ENCODE results near the gene ZNF792.

DNA sequence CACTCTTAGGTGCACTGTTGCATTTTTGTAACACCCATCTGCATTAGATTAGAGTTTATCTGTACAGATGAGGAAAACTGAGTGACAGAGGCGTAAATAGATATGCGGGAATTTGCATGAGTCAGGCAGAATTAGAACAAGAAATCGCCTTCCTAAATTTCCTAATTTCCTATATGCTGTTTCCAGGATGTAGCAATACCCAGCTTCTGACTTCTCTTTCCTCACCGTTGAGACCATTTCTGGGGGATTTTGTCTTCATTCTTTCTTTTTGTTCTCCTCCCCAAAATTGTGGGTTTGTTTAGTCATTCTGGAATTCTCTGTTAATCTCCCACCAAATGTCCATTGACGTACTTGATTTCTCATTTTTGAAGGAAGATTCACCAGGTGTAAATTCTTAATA lies 10.6 kb upstream of the ZNF792 start:
- TF ChIP-seq EZH2 (IDR thresholded peaks at IDR 0.05; ENCODE audit: low read depth, low read length, severe bottlenecking) = no peak
- TF ChIP-seq CEBPB (IDR thresholded peaks at IDR 0.05; ENCODE audit: low read depth, low read length) = no peak
- TF ChIP-seq CTCF (IDR thresholded peaks at IDR 0.05; ENCODE audit: control extremely low read depth in 1 of 3, insufficient read depth in 1 of 3, low read depth in 1 of 3, low read length in 3 of 3) = no peak
- TF ChIP-seq RFX5 (IDR thresholded peaks at IDR 0.05; ENCODE audit: borderline replicate concordance, low read depth, low read length) = no peak
- no peak for TF ChIP-seq POLR2A (IDR thresholded peaks at IDR 0.05; ENCODE audit: control extremely low read depth in 1 of 2, low read depth in 2 of 2, low read length in 2 of 2)
- no peak for TF ChIP-seq CHD2 (IDR thresholded peaks at IDR 0.05; ENCODE audit: low read length)
- TF ChIP-seq CREB1 (IDR thresholded peaks at IDR 0.05) = no peak

All from H1 (cell line).